Kidney glomerular epithelial cell (primary cell): ENCODE measurements around the gene EBNA1BP2.
"Not testable (repeated sequence)": the region's sequence is repeated elsewhere in the genome, so short reads cannot be mapped to it uniquely, and the experiment has no call there.

Source experiments
- DNase-seq: peaks from one replicate; lab custom pipeline; 2025; lab: John Stamatoyannopoulos, UW

The EBNA1BP2 gene

DNA sequence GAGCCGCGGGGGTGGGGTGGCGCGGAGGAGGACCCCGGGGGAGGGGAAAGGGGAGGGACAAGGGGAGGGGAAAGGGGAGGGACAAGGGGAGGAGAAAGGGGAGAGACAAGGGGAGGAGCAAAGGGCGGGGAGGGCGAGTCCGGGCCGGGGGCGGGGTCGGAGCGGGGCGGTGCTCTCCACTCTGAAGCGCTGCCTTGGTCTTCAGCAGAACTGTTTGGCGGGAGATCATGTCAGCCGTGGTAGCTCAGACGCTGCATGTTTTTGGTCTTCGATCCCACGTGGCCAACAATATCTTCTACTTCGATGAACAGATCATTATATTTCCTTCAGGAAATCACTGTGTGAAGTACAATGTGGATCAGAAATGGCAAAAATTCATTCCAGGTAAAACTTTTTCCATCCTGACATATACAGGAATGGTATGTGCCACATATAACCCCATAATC, 460 bp upstream of the EBNA1BP2 start:
- DNase-seq, result peak; percentile 78

DNA sequence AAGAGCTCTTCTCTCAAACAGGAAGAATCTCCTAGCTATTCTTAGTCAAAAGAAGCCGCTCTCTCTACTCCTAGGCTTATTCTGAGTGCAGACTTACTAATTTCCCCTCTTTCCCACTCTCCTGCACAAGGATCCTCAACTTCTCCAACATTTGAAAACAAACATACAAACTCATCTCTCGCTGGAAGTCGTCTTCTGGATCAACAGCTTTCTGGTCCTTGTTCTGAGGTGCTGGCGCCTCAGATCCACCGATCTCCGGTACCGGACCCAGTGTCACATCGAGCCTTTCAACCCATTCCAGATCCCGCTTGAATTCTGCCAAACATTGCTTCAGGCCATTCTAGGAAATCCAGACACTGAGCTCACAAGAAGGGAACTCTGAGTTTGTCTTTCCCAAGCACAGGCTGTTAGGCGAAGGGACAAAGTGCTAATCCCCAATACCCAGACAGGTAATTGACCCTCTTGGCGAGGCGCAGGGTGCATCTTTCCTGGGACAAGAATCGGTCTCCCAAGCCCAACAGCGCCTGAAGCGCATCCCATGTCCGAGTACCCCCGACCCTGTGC, 696 bp downstream of the EBNA1BP2 start:
- no peak for DNase-seq

DNA sequence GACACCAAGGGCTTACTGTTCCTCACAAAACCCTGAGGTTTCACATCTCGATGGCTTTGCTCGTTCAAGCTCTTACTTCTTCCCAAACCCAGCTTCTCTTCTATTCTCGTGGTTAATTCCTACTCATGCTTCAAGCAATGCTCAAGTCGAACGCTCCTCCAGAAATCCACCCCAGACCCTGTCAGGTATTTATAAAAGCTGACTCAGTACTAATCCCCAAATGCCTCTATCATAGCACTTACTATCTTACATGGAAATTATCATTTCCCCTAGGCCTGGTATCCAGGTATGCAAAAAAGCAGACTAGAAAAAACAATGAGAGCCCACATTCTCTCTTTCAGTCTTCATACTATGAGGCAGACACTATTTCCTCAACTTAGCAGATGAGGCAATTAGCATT, 6.3 kb downstream of the EBNA1BP2 start:
- DNase-seq, result no peak

DNA sequence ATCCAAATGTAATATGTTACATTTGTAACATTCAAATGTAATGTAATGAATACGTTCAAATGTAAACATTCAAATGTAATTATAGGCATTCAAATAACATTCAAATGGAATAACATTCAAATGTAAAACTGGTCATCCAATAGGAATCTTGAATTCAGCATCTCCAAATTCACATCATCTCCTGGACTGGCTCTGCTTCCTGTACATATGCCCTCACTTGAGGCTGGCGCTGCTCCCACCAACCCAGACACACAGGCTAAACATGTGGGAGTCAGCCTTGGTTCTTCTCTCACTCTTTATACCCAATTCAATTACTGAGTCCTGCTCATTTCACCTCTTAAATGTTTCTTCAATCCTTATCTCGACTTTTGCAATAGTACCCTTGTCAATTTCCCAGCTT, 6.9 kb downstream of the EBNA1BP2 start:
- DNase-seq, result no peak

DNA sequence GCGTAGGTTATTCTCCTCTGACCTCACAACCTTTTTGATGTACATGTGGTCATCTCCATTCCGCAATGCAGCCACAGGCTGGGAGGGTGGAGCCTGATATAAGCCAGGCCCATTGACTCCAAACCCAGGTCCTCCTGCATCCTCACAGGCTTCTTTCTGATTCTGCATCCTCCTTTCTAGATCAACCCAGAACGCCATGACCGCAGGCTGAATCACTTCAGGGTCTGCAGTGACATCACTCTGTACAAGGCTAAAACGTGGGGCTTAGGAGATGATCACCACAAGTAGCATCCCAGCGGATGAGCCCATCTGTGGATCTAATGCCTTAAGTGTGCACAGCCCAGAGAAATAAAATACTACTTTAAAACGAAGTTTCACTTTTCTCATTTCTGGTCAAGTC, 16.1 kb downstream of the EBNA1BP2 start:
- no peak for DNase-seq

DNA sequence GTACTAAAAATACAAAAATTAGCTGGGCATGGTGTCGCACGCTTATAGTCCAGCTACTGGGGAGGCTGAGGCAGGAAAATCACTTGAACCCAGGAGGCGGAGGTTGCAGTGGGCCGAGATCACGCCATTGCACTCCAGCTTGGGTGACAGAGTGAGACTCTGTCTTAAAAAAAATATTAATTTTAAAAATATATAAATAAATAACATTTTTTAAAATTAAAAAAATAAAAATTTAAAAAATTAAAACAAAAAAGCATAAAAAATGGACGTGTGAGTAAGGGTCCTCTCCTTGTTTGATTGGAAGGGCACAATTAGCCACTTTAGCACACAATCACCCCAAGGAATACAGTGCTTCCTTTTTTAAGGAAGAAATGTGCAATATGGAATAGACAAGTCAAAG, 18.6 kb downstream of the EBNA1BP2 start:
- no peak for DNase-seq

DNA sequence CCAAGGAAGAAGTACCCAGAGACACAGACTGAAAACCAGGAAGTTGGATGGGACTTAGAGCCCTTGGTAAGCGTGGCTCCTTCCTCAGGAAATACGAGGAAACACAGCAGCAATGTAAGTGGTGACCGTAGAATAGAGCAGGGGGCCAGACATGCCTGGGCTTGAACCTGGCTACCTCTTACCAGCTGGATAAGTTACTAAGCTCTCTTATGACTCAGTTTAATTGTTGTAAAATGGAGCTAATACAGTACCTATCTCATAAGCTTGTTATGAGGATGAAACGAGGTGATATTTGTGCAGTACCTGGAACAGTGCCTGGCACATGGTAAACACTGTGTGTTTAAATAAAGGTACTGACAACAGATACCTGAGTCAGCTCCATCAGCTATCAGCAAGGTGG, 19.2 kb downstream of the EBNA1BP2 start:
- DNase-seq, result no peak

DNA sequence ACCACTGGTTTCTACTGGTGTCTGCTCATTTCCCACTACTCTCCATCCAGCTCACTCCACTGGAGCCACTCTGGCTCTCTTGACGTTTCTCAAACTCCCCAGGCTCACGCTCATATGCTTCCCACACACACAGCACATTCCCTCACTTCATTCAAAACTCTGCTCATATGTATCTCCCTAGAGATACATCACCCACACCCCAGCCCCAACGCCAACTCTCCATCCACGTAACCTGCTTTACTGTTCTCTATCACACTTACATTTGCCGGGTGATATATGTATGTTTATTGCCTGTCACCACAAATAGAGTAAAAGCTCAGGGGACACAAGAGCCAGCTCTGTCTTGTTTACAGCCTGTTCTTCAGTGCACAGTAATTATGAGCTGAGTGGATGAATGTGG, 22.2 kb downstream of the EBNA1BP2 start:
- DNase-seq, result no peak

DNA sequence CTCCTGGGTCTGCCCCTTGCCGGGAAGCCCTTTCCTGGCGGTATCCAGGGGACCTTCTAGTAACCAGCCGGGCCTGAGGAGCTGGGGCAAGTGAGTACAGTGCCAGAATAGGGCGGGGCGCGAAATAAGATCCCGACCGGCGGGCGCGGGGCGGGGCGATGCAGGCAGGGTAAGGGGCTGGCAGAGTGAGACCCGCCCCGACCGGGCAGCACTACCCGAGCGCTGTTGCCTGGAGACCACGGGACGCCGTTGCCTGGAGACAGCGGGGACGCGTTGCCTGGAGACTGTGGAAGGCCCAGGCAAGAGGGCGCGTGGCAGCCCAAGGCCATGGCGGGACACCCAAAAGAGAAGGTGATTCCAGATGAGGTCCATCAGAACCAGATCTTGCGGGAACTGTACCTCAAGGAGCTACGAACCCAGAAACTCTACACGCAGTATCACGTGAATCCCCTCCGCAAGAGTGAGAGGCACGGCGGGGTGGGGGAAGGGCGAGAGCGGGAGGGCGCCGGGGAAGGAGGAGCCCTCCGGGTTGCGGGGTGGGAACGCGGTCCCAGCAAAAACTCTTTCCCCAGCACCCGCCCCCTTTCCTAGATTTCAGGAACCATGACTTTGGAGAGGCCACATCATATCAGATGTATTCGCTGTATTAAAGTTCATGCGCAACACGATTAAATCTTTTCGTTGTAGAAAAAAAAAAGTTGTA, 24.3 kb downstream of the EBNA1BP2 start:
- peak; percentile 44 for DNase-seq

DNA sequence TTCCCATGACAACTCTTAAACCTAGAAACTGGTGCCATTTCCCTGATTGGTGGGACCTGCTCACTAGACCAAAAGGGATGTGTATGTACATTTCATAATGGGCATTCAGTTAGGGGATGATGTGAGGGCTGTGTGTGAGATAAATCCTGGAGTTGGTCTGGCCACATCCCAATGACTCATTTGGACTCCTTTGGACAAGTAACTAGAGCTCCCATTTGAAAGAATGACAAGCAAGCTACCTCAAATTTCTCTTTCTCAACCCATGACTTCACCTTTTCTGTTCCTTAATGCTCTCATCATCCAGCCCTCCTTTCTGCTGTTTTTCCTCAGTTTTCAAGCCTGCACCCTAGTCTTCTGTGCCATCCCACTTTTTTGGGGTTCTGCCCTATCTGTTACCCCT, 27.9 kb downstream of the EBNA1BP2 start:
- DNase-seq, result no peak

DNA sequence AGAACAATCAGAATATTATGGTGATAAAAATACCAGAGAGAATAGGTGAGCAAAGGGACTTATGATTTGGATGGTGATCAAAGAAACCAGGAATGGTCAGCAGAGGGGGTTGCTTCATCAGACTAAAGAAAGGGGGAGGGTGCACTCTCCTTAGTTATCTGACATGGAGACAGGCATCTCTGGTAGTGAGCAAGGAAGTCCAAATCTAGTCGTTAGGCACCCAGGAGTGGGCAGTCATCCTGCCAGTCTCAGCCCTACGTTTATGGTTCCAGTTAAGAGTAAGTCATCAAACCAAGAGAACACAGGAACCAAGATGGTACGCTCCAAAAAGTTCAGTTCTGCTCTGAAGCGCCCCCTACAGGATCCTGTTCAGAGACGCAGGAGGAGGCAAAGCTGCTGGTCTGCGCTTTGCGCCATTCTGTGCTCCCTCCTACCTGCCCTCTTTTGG, 28.6 kb downstream of the EBNA1BP2 start:
- DNase-seq, result no peak

DNA sequence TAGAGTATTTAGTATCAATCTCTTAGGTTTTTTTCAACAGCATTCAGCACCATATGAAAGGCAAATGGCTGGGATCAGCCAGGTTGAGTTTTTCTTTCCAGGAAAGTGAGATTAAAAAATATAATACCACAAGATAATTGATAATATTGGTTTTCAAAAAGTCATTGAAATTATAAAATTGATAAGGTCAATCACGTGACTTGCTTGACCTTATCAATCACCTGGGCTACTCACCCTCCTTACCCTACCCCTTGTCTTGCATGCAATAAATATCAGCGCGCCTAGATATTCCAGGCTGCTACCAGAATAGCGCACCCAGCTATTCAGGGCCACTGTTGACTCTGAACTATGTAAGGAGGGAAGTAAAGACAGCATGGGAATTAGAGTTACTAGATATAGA, 31.5 kb downstream of the EBNA1BP2 start:
- DNase-seq, result no peak

DNA sequence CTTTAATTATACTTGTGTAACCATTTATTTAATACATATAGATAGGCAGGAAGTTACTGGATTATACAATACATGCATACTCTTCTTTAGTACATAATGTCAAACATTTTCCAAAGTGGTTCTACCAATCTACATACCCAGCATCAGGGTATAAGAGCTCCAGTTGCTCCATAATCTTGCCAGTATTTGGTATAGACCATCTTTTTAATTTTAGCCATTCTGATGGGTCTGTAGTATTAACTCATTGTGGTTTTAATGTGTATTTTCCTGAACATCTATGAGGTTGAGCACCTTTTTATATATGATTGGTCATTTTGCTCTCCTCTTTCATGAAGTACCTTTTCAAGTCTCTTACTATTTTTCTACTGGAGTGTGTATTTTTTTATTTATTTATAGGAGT, 32.1 kb downstream of the EBNA1BP2 start:
- no peak for DNase-seq

DNA sequence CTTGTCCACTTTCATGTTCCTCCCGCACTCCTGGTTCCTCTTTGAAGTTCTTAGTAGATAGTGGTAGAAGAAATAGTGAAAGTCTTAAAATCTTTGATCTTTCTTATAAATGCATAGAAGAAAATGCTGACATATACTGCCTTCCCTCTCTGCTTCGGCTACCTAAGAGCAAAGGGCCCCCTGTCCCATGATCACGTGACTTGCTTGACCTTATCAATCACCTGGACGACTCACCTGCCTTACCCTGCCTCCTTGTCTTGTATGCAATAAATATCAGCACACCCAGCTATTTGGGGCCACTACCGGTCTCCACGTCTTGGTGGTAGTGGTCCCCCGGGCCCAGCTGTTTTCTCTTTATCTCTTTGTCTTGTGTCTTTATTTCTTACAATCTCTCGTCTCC, 32.8 kb downstream of the EBNA1BP2 start:
- DNase-seq, result not testable (repeated sequence)

DNA sequence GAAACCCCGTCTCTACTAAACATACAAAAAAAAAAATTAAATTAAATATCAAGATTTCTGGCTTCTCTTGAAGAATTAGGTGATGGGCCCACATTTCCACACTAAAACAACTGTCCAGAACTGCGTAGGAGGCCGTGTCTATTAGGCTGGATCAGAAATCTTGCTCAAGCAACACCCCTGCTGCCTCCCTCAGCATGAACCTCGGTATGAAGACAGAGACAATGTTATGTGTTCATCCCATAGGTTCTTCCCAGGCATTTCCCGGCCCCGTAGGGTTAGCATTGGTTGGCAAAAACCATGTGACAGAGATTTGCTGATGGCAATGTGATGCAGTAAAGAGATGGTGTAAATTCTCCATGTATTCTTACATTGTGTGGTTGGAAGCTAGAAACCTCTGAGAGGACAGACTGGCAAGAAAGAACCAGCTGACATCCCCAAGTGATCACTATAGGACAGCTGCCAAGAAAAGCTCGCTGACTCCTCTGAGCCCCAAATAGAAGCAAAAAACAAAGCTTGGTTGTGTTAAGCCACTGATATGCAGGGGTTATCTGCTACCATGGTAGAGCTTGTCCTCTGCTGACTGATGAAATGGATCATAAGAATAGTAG, 34.5 kb downstream of the EBNA1BP2 start:
- DNase-seq, result no peak

DNA sequence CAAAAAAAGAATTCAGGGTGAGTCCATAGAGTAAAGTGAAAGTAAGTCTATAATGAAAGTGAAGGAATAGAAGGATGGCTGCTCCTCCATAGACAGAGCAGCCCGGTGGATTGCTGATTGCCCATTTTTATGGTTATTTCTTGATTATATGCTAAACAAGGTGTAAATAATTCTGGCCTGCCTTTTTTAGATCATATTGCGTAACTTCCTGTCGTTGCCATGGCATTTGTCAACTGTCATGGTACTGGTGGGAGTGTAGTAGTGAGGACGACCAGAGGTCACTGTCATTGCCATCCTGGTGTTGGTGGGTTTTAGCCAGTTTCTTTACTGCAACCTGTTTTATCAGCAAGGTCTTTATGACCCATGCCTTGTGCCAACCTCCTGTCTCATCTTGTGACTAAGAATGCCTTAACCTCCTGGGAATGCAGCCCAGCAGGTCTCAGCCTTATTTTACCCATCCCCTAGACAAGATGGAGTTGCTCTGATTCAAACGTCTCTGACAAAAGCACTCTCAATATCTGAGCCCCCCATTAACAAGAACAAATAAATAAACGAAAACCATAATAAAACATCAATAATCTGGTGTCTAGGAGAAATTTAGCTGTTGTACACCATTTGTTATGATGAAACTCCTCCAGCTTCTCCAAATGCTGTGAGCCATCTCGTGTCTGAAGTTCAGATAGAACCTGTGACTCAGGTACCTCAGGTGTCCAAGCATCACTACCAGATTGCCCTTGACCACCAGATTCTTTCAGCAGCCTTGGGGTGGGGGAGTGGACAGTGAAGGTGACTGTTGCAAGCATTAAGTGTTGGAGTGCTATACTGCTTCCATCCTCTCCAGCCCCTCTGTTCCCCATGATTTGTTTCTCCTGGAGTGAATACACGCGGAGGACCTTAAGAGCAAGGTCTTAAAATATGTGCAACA, 36.0 kb downstream of the EBNA1BP2 start:
- DNase-seq, result no peak

DNA sequence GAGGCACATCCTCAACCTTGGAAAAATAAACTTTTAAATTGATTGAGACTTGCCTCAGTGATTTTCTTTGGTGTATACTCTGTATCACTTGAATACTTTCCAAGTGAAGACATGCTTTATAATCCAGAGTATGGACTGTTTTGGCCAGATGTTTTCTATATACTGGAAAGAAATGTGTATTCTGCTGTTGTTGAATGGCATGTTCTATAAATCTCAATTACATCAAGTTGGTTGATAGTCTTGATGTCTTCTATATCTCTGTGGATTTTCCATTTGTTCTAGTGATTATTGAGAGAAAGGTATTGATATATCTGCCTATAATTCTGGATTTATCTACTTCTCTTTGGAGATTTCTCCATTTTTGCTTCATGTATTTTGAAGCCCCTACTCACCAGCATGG, 37.5 kb downstream of the EBNA1BP2 start:
- no peak for DNase-seq

DNA sequence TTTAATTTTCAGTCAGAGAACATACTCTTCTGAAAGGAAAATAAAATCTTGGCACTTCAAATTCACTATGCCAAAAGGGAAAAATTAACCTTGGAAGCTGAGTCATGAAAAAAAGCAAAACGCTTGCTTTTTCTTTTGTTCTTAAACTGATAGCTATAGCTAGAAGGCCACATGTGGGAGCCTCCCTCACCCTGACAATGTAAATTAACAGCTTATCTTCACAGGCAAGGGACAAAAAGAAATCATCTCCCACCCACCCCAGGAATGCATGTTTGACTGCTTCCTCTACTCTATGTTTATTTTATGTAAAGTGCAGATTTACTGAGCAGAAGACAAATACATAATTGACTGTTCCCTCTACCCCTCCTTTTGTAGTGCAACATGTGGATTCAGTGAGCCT, 38.0 kb downstream of the EBNA1BP2 start:
- no peak for DNase-seq

DNA sequence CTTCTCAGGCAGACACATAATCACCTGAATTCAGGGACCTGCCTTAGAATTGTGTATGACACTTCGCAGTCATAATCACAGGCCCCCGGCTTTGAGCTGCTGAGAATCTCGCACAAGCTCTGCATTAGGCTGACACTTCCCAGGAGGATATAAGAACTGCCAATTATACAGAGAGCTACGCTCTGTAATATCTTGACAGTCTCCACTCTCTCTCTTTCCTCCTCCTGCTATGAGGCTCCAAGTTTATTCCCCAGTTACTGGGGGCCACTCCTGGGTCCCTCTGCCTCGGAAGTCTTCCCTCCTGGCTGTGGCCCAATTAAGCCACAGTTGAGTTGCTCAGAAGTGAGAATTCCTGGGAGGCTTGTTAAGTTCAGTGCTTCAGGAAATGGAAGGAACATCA, 42.7 kb downstream of the EBNA1BP2 start:
- DNase-seq, result no peak

DNA sequence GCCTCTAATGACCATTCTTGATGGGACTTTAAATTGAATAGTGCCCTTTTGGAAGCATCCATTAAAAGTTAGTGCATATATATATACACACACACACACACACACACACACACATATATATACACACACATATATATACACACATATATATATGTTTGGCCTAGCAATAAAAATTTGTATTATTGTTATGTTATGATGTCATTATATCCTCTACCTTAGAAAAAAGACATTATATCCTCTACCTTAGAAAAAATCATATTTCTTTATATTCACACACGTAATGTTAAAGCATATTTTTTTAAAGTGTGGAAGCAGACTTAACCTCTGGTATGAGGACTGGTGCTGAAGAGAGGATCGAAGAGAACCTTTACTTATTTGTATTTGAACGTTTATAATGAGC, 43.3 kb downstream of the EBNA1BP2 start:
- no peak for DNase-seq

DNA sequence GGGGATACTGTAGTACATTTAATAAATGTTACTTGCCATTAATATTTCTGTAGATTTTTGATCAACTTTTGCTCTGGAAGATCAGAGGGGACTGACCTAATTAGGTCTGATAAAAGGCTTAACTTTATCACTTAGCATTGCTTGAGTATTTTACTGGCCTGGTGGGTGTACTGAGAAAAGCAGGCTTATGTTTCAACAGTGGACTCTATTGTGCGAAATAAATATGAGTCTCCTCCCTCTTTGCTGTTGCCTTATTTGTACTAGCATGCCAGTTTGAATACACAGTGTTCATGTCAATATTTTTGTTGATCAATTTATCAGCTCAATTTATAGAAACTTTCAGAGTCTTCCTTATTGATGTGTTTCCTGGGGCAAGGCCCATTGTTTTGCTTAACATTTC, 49.1 kb downstream of the EBNA1BP2 start:
- no peak for DNase-seq

DNA sequence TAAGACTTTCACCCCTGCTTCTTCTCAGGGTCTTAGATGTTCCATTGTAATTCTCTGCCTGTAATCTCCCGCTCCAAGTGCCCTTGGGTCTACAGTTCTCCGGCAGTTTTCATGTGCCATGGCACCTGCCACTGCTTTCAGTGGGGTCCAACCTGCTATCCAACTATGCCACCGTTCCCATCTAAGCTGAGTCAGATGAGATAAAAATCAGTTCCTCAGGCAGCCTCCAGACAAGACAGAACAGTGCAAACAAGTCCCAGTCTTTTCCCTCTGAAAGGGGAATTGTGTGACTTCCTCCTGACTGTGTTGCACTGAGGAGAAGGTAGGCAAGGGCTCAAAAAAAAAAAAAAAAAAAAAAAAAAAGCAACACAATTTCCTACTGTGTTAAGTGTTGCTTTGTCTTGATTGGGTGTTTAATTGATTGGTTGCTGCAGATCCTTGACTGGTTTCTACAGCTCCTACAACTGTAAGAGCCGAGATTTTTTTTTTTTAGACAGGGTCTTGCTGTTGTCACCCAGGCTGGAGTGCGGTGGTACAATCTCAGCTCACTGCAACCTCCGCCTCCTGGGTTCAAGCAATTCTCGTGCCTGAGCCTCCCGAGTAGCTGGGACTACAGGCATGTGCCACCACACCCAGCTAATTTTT, 50.7 kb downstream of the EBNA1BP2 start:
- no peak for DNase-seq
